H1 (cell line): Measurements from ENCODE around the gene KRT13. TPM values are rescaled to one million over a fixed set of nuclear protein-coding genes. Genes with fewer than 3 reads are reported as not detected.

Experiments
- CTBP2 ChIP-seq: IDR thresholded peaks from 2 replicates; pipeline ENCODE4 v1.7.0; 2011; ENCODE audit warnings: borderline replicate concordance, mild to moderate bottlenecking, moderate library complexity, mixed read lengths, low read length; ENCODE audit not compliant: insufficient read depth, insufficient read length
- MAX ChIP-seq: IDR thresholded peaks from 2 replicates; pipeline ENCODE4 v1.6.1; 2012; ENCODE audit warnings: inconsistent platforms
- NANOG ChIP-seq: IDR thresholded peaks from 2 replicates; pipeline ENCODE4 v1.6.1; 2011; ENCODE audit warnings: low read length, low read depth, mild to moderate bottlenecking, inconsistent platforms; ENCODE audit not compliant: insufficient read depth, poor library complexity, severe bottlenecking
- TBP ChIP-seq: IDR thresholded peaks from 2 replicates; pipeline ENCODE4 v1.6.1; 2011; ENCODE audit warnings: low read depth, low read length, improper control_type of control experiment
- TCF12 ChIP-seq: IDR thresholded peaks from 2 replicates; pipeline ENCODE4 v1.6.1; 2011; ENCODE audit warnings: low read depth, mild to moderate bottlenecking, low read length
- TEAD4 ChIP-seq: IDR thresholded peaks from 2 replicates; pipeline ENCODE4 v1.6.1; 2012; ENCODE audit warnings: low read depth, low read length, inconsistent platforms, mixed read lengths
- polyA plus RNA-seq, 7 experiments: library from polyadenylated mRNA; depleted of rRNA in 3 of 7; stranded (reverse) in 5 of 7; unstranded in 2 of 7; fragments of >200 nt in 5 of 7; fragments of 200-250 nt in 2 of 7; gene quantifications; 1 replicate in 5 of 7; 2 replicates in 1 of 7; 4 replicates in 1 of 7; pipeline versions ENCODE4 v1.2.1 to v1.2.3, GENCODE V29; 2011 to 2013; ENCODE audit warnings: missing spikeins in 2 of 7, mixed read lengths in 2 of 7
- total RNA-seq: library from RNA; stranded (reverse); fragmentation: NEBNext Ultra II Directional; extraction: Animal tissue kit (Norgen Biotek cat#: 25700); gene quantifications from 2 replicates; pipeline ENCODE4 v1.2.1, GENCODE V29; 2021

The KRT13 gene
- total and polyA plus RNA-seq, 2 of the 8 experiments (the other 6 are each of a cell fraction or from before 2014, with no cell fraction given), result 0.09 TPM; not detected in 1

- TF ChIP-seq CTBP2 (no peak), TCF12 (no peak), TBP (no peak), MAX (no peak), TEAD4 (no peak), NANOG (no peak)
These were observed 34.7 kb upstream of the KRT13 start (continued) for GRCh38 chr17:41539979-41540701.
